Keratinocyte (primary cell): ENCODE results near the gene ANXA11.
"Not testable (repeated sequence)": the region's sequence is repeated elsewhere in the genome, so short reads cannot be mapped to it uniquely, and the experiment has no call there.

ENCODE experiments used
- EZH2 ChIP-seq: IDR thresholded peaks from one replicate; pipeline ENCODE4 v1.6.1; 2012; ENCODE audit warnings: inconsistent platforms, mild to moderate bottlenecking, low read length, moderate library complexity
- TF ChIP-seq, protein P1 (sequence below), 3 experiments: IDR thresholded peaks in 1 of 3; conservative IDR thresholded peaks in 1 of 3; optimal IDR thresholded peaks in 1 of 3; 2 replicates in 2 of 3; 3 replicates in 1 of 3; pipeline versions ENCODE3 to v1.5.1; 2011; ENCODE audit warnings: low read length in 3 of 3, mild to moderate bottlenecking in 3 of 3, moderate library complexity in 2 of 3, control low read depth in 1 of 3, inconsistent platforms in 1 of 3; ENCODE audit not compliant: insufficient read depth in 2 of 3; ENCODE audit errors: extremely low read depth in 1 of 3

DNA sequence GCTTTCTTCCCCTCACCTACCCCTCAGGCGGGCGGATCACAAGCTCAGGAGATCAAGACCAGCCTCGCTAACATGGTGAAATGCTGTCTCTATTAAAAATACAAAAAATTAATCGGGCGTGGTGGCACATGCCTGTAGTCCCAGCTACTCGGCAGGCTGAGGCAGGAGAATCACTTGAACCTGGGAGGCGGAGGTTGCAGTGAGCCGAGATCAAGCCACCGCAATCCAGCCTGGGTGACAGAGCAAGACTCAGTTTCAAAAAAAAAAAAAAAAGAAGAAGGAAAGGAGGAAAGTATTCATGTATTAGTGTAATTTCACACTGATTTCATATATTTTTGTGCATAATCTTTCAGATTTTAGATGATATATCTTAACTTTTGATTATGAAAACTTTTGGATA is 71.7 kb downstream of the ANXA11 start:
- TF ChIP-seq, protein P1, sequence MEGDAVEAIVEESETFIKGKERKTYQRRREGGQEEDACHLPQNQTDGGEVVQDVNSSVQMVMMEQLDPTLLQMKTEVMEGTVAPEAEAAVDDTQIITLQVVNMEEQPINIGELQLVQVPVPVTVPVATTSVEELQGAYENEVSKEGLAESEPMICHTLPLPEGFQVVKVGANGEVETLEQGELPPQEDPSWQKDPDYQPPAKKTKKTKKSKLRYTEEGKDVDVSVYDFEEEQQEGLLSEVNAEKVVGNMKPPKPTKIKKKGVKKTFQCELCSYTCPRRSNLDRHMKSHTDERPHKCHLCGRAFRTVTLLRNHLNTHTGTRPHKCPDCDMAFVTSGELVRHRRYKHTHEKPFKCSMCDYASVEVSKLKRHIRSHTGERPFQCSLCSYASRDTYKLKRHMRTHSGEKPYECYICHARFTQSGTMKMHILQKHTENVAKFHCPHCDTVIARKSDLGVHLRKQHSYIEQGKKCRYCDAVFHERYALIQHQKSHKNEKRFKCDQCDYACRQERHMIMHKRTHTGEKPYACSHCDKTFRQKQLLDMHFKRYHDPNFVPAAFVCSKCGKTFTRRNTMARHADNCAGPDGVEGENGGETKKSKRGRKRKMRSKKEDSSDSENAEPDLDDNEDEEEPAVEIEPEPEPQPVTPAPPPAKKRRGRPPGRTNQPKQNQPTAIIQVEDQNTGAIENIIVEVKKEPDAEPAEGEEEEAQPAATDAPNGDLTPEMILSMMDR (optimal IDR thresholded peaks at IDR 0.05 in 1 of 3, IDR thresholded peaks at IDR 0.05 in 1 of 3, conservative IDR thresholded peaks at IDR 0.05 in 1 of 3; ENCODE audit: extremely low read depth in 1 of 3, insufficient read depth in 2 of 3, low read length in 3 of 3) = not testable (repeated sequence)
- TF ChIP-seq EZH2 = not testable (repeated sequence)
